ENCODE data around the gene LIME1. TPM values are rescaled to one million over a fixed set of nuclear protein-coding genes. Genes with fewer than 3 reads are reported as not detected.

Gene LIME1
- total RNA-seq, 2 experiments from 2014 or later: 49.2 to 138 TPM

GRCh38 chr20:63701051-63701328 lies 35.5 kb upstream of the LIME1 start:
- ATAC-seq: no peak
- no peak overlapping the region for H3K27ac Mint-ChIP-seq
- peaks cover 39% of the 10 kb centered on the region for H3K4me1 Mint-ChIP-seq
- H3K27me3 Mint-ChIP-seq: no peaks in the 10 kb centered on the region
- no peaks in the 10 kb centered on the region for H3K9me3 Mint-ChIP-seq (ENCODE audit: low read depth)
- no peak for DNase-seq
- H3K36me3 Mint-ChIP-seq: peaks cover 11% of the 10 kb centered on the region
- CTCF ChIA-PET: no interaction called here
- no peak overlapping the region for H3K4me3 Mint-ChIP-seq

- Mint-ChIP-seq H3K9me3 (ENCODE audit: low read depth) (no peaks in the 10 kb centered on the region), H3K4me1 (peaks cover 41% of the 10 kb centered on the region), H3K36me3 (peaks cover 12% of the 10 kb centered on the region), H3K27ac (no peak overlapping the region), H3K27me3 (no peaks in the 10 kb centered on the region), H3K4me3 (no peak overlapping the region)
- ATAC-seq (no peak), DNase-seq (no peak)
- CTCF ChIA-PET: no interaction called here
Observed at GRCh38 chr20:63701329-63702035, 35.0 kb upstream of the LIME1 start.

- Mint-ChIP-seq H3K4me1 (peaks cover 42% of the 10 kb centered on the region), H3K4me3 (no peak overlapping the region), H3K36me3 (peaks cover 17% of the 10 kb centered on the region), H3K27ac (peak overlapping the region; percentile 28), H3K9me3 (ENCODE audit: low read depth) (no peaks in the 10 kb centered on the region), H3K27me3 (no peaks in the 10 kb centered on the region)
- no peak for DNase-seq
- no peak for ATAC-seq
- CTCF ChIA-PET: no interaction called here
Observed at GRCh38 chr20:63702036-63702665, 34.3 kb upstream of the LIME1 start.

GRCh38 chr20:63702751-63703470 lies 33.6 kb upstream of the LIME1 start:
- Mint-ChIP-seq H3K9me3 (ENCODE audit: low read depth) (no peaks in the 10 kb centered on the region), H3K36me3 (peaks cover 17% of the 10 kb centered on the region), H3K4me1 (peaks cover 37% of the 10 kb centered on the region), H3K4me3 (no peak overlapping the region), H3K27me3 (no peaks in the 10 kb centered on the region), H3K27ac (no peak overlapping the region)
- ATAC-seq (no peak), DNase-seq (no peak)
- CTCF ChIA-PET: no interaction called here

GRCh38 chr20:63703471-63703975 lies 32.9 kb upstream of the LIME1 start:
- Mint-ChIP-seq H3K9me3 (ENCODE audit: low read depth) (no peaks in the 10 kb centered on the region), H3K4me3 (no peak overlapping the region), H3K36me3 (peaks cover 18% of the 10 kb centered on the region), H3K27ac (no peak overlapping the region), H3K4me1 (peaks cover 38% of the 10 kb centered on the region), H3K27me3 (no peaks in the 10 kb centered on the region)
- DNase-seq (peak; percentile 39), ATAC-seq (no peak)
- CTCF ChIA-PET: no interaction called here

- Mint-ChIP-seq H3K4me3 (no peak overlapping the region), H3K4me1 (peaks cover 41% of the 10 kb centered on the region), H3K27ac (no peak overlapping the region), H3K9me3 (ENCODE audit: low read depth) (no peaks in the 10 kb centered on the region), H3K36me3 (peaks cover 23% of the 10 kb centered on the region), H3K27me3 (no peaks in the 10 kb centered on the region)
- DNase-seq (no peak), ATAC-seq (no peak)
- CTCF ChIA-PET: interaction anchor here (0.9 kb wide), 1 partner anchor 10 kb away, joined by 3 read pairs; no protein-coding TSS in a partner anchor
Observed at GRCh38 chr20:63703976-63704748, 32.3 kb upstream of the LIME1 start.

GRCh38 chr20:63704749-63705117 lies 31.7 kb upstream of the LIME1 start:
- H3K9me3 Mint-ChIP-seq (ENCODE audit: low read depth): no peaks in the 10 kb centered on the region
- H3K4me3 Mint-ChIP-seq: no peak overlapping the region
- peaks cover 42% of the 10 kb centered on the region for H3K4me1 Mint-ChIP-seq
- no peak for ATAC-seq
- no peak for DNase-seq
- H3K36me3 Mint-ChIP-seq: peaks cover 27% of the 10 kb centered on the region
- H3K27me3 Mint-ChIP-seq: no peaks in the 10 kb centered on the region
- no peak overlapping the region for H3K27ac Mint-ChIP-seq
- CTCF ChIA-PET: interaction anchor here (0.9 kb wide), 1 partner anchor 11 kb away, joined by 3 read pairs; no protein-coding TSS in a partner anchor

GRCh38 chr20:63705232-63706026 lies 31.0 kb upstream of the LIME1 start:
- CTCF ChIA-PET: interaction anchor here (0.9 to 3.9 kb wide), 6 partner anchors 31 to 269 kb away, joined by 3 to 31 read pairs (median 24); partner anchors contain the start of genes LIME1 and TPD52L2
- peaks cover 29% of the 10 kb centered on the region for H3K36me3 Mint-ChIP-seq
- H3K27me3 Mint-ChIP-seq: no peaks in the 10 kb centered on the region
- H3K4me1 Mint-ChIP-seq: peaks cover 47% of the 10 kb centered on the region
- DNase-seq (no peak), ATAC-seq (no peak)
- H3K4me3 Mint-ChIP-seq: no peak overlapping the region
- no peaks in the 10 kb centered on the region for H3K9me3 Mint-ChIP-seq (ENCODE audit: low read depth)
- peak overlapping the region; percentile 32 for H3K27ac Mint-ChIP-seq

GRCh38 chr20:63706027-63706695 lies 30.3 kb upstream of the LIME1 start:
- DNase-seq (no peak), ATAC-seq (no peak)
- peaks cover 50% of the 10 kb centered on the region for H3K4me1 Mint-ChIP-seq
- CTCF ChIA-PET: interaction anchor here (0.7 to 3.9 kb wide), 12 partner anchors 13 to 268 kb away, joined by 3 to 31 read pairs (median 7); partner anchors contain the start of genes LIME1, PTK6 and TPD52L2
- H3K4me3 Mint-ChIP-seq: peak overlapping the region; percentile 83
- H3K36me3 Mint-ChIP-seq: peaks cover 36% of the 10 kb centered on the region
- peak overlapping the region; percentile 71 for H3K27ac Mint-ChIP-seq
- H3K27me3 Mint-ChIP-seq: no peaks in the 10 kb centered on the region
- no peaks in the 10 kb centered on the region for H3K9me3 Mint-ChIP-seq (ENCODE audit: low read depth)

GRCh38 chr20:63706852-63707557 lies 29.5 kb upstream of the LIME1 start:
- CTCF ChIA-PET: interaction anchor here (0.7 to 3.9 kb wide), 17 partner anchors 9 to 273 kb away, joined by 3 to 31 read pairs (median 7); partner anchors contain the start of genes LIME1, PRPF6, PTK6 and SAMD10
- ATAC-seq (peak; percentile 61), DNase-seq (peak; percentile 80)
- Mint-ChIP-seq H3K36me3 (peaks cover 44% of the 10 kb centered on the region), H3K4me1 (peaks cover 53% of the 10 kb centered on the region), H3K9me3 (ENCODE audit: low read depth) (no peaks in the 10 kb centered on the region), H3K27ac (peak overlapping the region; percentile 71), H3K27me3 (no peaks in the 10 kb centered on the region), H3K4me3 (peak overlapping the region; percentile 83)

GRCh38 chr20:63707558-63708300 lies 28.7 kb upstream of the LIME1 start, which contains the start of the genes ARFRP1 and ZGPAT:
ARFRP1 (minus strand) TSS chr20:63707976; CDS start chr20:63707091, 885 bp downstream.
ZGPAT (plus strand) TSS chr20:63708039; CDS start chr20:63708581, 542 bp downstream.
- Mint-ChIP-seq H3K27ac (peak within 1 kb of the TSS; percentile 77), H3K36me3 (peaks cover 51% of the 10 kb centered on the region), H3K4me3 (peak within 1 kb of the TSS; percentile 83), H3K27me3 (no peaks in the 10 kb centered on the region), H3K9me3 (ENCODE audit: low read depth) (no peaks in the 10 kb centered on the region), H3K4me1 (peaks cover 56% of the 10 kb centered on the region)
- ATAC-seq: peak; percentile 82
- peak; percentile 91 for DNase-seq
- CTCF ChIA-PET: interaction anchor here (0.7 to 3.9 kb wide), 19 partner anchors 10 to 272 kb away, joined by 3 to 31 read pairs (median 6); partner anchors contain the start of genes GMEB2, LIME1, PRPF6 and PTK6

Measured in activated CD8-positive, alpha-beta memory T cell treated with anti-CD3 and anti-CD28 coated beads, Interleukin-2, amount 10 ng/mL, durations not matched to agents 7 days and 5 days (primary cell).